ENCODE results near the gene BIRC7. TPM values are rescaled to one million over a fixed set of nuclear protein-coding genes. Genes with fewer than 3 reads are reported as not detected.

The BIRC7 gene
- total RNA-seq, 2 experiments from 2014 or later, result not detected

DNA sequence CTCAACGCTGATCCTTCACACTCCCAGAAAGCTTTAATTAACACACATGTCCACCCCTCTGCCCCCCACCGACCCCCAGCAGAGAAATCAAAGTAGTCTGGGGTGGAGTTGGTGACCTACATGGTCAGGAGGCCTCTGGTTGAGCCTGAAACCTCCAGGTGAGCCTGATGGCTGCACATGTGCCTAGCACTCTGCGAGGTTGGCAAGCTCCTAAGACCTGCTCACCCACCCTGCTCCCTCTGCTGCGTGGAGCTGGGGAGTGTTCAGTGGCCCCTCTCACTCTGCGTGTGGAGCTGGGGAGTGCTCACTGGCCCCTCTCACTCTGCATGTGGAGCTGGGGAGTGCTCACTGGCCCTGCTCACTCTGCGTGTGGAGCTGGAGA, 11.9 kb upstream of the BIRC7 start:
- Mint-ChIP-seq H3K4me1 (no peaks in the 10 kb centered on the region), H3K27me3 (peaks cover 9% of the 10 kb centered on the region), H3K27ac (no peak overlapping the region), H3K36me3 (no peaks in the 10 kb centered on the region), H3K4me3 (no peak overlapping the region), H3K9me3 (no peaks in the 10 kb centered on the region)
- DNase-seq, result no peak
- POLR2A ChIA-PET, result interaction anchor here (1.3 kb wide), 1 partner anchor 9 kb away, joined by 7 read pairs; no protein-coding TSS in a partner anchor
- ATAC-seq (ENCODE audit: low read depth), result no peak

DNA sequence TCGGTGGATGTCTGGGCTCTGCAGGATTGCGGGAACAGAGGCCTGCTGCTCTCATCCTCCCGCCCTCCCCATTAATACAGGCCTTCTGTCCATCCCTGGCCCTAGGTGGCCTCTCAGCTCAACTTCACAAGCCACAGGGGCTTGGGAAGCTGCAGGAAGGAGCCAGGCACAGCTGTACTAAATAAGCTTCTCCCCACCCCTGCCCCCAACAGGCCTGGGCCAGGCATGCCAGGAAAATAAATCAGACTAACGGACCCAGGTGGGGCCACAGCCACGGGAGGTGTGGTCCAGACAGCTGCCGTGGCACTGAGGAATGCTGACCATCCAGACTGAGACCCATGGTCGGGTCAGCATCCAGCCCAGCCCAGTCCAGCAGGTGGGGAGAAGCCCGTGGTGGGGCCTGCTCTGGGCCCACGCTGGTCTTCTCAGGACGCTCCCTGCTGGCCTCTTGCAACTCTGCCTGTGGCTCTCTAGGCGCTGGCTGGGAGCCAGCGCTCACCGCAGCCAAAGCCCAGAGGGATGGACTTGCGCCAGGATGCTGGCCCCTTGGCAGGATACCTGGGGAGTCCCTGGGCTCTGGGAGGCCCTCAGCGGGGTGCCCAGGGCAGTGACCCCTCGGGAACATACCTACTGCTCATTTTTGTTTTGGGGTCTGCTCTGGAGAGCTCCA, 11.2 kb upstream of the BIRC7 start:
- POLR2A ChIA-PET, result no interaction called here
- no peaks in the 10 kb centered on the region for H3K9me3 Mint-ChIP-seq
- peaks cover 13% of the 10 kb centered on the region for H3K27me3 Mint-ChIP-seq
- H3K4me1 Mint-ChIP-seq, result no peaks in the 10 kb centered on the region
- DNase-seq (no peak), ATAC-seq (ENCODE audit: low read depth) (no peak)
- no peaks in the 10 kb centered on the region for H3K36me3 Mint-ChIP-seq
- H3K4me3 Mint-ChIP-seq, result no peak overlapping the region
- no peak overlapping the region for H3K27ac Mint-ChIP-seq

DNA sequence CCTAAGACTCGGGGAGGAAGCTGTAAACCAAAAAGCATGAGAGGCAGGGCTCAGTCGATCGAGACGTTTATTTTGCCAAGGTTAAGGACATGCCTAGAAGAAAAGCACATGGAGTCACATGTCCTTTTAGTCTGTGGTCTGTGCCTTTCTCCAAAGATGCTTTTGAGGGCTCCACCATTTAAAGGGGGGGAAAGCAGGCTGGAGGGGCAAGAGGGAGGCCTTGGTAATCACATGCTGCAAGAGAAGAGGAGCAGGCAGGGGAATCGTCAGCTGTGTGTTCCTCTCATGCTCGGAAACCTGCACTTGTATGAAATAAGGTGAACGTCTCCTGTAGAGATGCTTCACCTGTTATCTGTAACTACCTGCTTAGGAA, 10.6 kb upstream of the BIRC7 start:
- Mint-ChIP-seq H3K36me3 (no peaks in the 10 kb centered on the region), H3K27ac (no peak overlapping the region), H3K4me3 (no peak overlapping the region), H3K27me3 (peaks cover 16% of the 10 kb centered on the region), H3K4me1 (no peaks in the 10 kb centered on the region), H3K9me3 (no peaks in the 10 kb centered on the region)
- DNase-seq, result no peak
- POLR2A ChIA-PET, result no interaction called here
- ATAC-seq (ENCODE audit: low read depth), result no peak

DNA sequence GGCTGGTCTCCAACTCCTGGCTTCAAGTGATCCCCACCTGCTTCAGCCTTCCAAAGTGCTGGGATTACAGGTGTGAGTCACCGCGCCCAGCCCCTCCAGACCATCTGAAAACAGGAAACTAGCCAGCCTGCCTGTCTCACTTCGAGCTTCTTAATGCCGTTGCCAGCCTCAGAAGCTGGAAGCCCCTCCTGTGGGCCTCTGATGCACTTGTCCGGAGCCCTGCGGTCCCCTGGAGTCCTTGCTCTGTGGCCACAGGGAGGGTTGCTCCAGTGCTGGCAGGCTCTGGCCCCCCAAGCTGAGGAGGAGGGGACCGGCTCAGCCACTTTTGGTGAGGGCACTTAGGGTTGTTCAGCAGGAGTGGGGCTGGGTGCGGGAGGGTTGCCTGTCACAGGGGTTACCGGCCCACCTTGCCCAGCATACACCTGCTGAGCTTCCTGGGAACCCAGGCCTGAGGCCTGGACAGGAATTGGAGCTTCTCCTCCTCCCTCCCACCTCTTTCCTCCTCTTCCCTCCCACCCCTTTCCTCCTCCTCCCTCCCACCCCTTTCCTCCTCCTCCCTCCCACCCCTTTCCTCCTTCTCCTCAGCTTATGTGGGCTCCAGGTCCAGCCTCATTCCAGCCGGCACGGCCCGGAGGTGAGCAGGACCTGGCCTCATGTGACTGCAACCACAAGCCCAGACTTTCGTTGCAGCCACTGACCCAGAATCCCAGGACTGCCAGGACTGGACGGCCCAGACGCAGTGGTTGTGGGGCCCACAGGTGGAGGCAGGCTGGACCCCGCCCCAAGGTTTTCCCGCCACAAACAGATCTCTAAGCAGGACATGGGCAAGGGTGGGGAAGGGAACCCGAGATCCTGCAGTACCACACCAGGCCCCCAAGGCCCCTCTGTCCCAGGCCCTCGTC, 9.4 kb upstream of the BIRC7 start:
- H3K4me3 Mint-ChIP-seq, result no peak overlapping the region
- H3K36me3 Mint-ChIP-seq, result no peaks in the 10 kb centered on the region
- ATAC-seq (ENCODE audit: low read depth) (no peak), DNase-seq (no peak)
- H3K9me3 Mint-ChIP-seq, result no peaks in the 10 kb centered on the region
- H3K27me3 Mint-ChIP-seq, result peaks cover 23% of the 10 kb centered on the region
- no peak overlapping the region for H3K27ac Mint-ChIP-seq
- POLR2A ChIA-PET, result no interaction called here
- no peaks in the 10 kb centered on the region for H3K4me1 Mint-ChIP-seq

DNA sequence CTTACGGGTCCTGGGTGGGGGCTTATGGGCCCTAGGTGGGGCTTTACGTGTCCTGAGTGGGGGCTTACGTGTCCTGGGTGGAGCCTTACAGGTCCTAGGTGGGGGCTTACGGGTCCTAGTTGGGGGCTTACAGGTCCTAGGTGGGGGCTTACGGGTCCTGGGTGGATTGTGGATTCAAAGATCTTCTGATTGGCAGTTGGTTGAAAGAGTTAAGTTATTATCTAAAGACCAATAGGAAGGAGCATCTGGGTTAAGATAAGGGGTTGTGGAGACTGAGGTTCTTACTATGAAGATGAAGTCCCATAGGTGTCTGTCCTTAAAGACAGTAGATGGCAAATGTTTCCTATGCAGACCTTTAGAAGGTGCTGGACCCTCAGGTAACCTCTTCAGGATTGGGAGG, 8.4 kb upstream of the BIRC7 start:
- Mint-ChIP-seq H3K9me3 (no peaks in the 10 kb centered on the region), H3K4me1 (no peaks in the 10 kb centered on the region), H3K4me3 (no peak overlapping the region), H3K27ac (no peak overlapping the region), H3K27me3 (peaks cover 33% of the 10 kb centered on the region), H3K36me3 (no peaks in the 10 kb centered on the region)
- no peak for DNase-seq
- POLR2A ChIA-PET, result no interaction called here
- ATAC-seq (ENCODE audit: low read depth), result no peak

DNA sequence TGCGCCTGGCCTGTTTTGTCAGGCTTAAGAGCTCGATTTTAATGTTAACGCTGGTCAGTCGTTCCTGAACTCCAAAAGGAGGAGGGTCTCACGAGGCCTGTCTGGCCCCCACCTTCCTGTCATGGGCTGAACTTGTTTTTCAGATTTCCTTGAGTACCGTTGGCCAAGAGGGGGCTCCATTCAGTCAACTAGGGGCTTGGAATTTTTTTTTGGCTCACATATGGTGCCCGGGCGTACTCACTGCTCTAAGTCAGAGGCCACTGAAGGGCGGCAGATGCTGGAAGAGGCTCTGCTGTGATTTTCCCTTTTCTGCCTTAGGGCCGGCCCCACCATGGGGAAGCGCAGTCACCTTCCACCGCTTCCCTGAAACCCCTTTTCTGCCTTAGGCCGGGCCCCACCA, 6.9 kb upstream of the BIRC7 start:
- ATAC-seq (ENCODE audit: low read depth) (no peak), DNase-seq (no peak)
- no peaks in the 10 kb centered on the region for H3K9me3 Mint-ChIP-seq
- no peaks in the 10 kb centered on the region for H3K4me1 Mint-ChIP-seq
- no peak overlapping the region for H3K4me3 Mint-ChIP-seq
- H3K27me3 Mint-ChIP-seq, result peaks cover 40% of the 10 kb centered on the region
- no peak overlapping the region for H3K27ac Mint-ChIP-seq
- no peaks in the 10 kb centered on the region for H3K36me3 Mint-ChIP-seq
- POLR2A ChIA-PET, result no interaction called here

DNA sequence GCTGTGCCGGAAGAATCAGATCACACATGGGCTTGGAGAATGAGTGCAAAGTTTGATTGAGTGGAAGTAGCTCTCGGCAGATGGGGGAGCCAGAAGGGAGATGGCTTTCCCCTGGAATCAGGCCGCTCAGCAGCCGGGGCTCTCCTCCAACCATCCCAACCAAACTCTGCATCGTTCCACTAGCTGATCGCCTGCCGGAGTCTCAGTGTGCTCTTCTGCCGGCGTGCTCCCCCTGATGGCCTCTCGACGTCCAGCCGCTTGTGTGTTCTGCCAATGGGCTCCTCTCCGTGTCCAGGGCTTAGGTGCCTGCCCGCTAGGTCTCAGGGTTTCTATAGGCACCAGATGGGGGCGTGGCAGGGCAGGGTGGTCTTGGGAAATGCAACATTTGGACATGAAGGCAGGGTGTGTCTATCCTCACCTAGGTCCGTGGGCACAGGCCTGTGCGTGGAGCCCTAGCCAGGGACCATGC, 4.9 kb upstream of the BIRC7 start:
- no peak for DNase-seq

DNA sequence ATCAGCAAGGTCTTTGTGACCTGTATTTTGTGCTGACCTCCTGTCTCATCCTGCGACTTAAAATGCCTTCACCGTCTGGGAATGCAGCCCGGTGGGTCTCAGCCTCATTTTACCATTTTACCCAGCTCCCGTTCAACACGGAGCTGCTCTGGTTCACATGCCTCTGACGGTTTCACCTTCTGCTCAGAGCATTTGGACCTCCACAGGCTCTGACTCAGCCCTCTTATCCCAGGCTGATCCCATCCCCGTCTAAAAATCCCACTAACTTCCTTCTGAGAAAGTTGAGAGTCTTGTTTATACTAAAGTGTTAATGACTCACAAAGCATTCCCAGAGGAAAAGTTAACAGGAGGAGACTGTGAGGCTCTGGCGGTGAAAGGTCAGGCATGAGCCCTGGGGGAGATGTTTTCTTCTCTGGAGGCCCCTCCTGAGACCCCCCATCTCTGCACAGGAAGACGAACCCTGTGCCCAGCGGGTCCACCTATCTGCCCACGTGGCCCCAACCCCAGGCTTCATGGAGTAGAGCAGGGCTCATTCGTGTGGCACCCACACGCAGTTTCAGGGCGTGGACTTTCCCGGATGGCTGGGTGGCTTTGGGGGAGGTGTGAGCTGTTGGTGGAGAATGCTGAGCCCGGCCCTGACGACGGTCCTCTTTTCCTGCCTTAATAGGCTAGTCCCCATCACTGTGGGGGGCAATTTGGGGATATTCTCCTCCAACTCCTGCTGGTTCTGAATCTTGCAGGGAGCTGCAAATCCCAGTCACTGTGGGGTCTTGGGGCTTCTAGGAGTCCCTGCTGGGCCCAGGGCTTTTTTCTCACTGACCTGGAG, 3.3 kb upstream of the BIRC7 start:
- Mint-ChIP-seq H3K27ac (no peak overlapping the region), H3K4me1 (no peaks in the 10 kb centered on the region), H3K27me3 (peaks cover 44% of the 10 kb centered on the region), H3K4me3 (no peak overlapping the region), H3K9me3 (no peaks in the 10 kb centered on the region), H3K36me3 (no peaks in the 10 kb centered on the region)
- ATAC-seq (ENCODE audit: low read depth) (no peak), DNase-seq (no peak)
- POLR2A ChIA-PET, result no interaction called here

More for the DNA sequence above, 4.9 kb upstream of the BIRC7 start:
- peaks cover 44% of the 10 kb centered on the region for H3K27me3 Mint-ChIP-seq
- no peaks in the 10 kb centered on the region for H3K36me3 Mint-ChIP-seq
- no peaks in the 10 kb centered on the region for H3K4me1 Mint-ChIP-seq
- H3K27ac Mint-ChIP-seq, result no peak overlapping the region
- H3K4me3 Mint-ChIP-seq, result no peak overlapping the region
- no peak for ATAC-seq (ENCODE audit: low read depth)
- POLR2A ChIA-PET, result no interaction called here
- H3K9me3 Mint-ChIP-seq, result no peaks in the 10 kb centered on the region

DNA sequence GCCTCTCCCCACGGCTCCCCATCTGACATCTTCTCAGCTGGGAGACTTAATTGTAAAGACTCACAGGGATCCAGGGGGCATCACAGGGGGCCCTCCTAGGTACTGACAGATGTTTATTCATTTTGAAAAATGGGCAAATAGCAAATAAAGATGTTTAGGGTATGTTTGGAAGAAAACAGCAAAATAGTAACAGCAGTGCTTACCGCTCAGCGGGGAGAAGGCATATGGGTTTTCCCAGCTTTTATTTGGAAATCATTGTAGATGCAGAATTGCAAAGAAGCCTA, 2.7 kb upstream of the BIRC7 start:
- Mint-ChIP-seq H3K4me1 (no peaks in the 10 kb centered on the region), H3K9me3 (no peaks in the 10 kb centered on the region), H3K36me3 (no peaks in the 10 kb centered on the region), H3K27ac (no peak overlapping the region), H3K27me3 (peaks cover 42% of the 10 kb centered on the region), H3K4me3 (no peak overlapping the region)
- ATAC-seq (ENCODE audit: low read depth) (no peak), DNase-seq (no peak)
- POLR2A ChIA-PET, result no interaction called here

DNA sequence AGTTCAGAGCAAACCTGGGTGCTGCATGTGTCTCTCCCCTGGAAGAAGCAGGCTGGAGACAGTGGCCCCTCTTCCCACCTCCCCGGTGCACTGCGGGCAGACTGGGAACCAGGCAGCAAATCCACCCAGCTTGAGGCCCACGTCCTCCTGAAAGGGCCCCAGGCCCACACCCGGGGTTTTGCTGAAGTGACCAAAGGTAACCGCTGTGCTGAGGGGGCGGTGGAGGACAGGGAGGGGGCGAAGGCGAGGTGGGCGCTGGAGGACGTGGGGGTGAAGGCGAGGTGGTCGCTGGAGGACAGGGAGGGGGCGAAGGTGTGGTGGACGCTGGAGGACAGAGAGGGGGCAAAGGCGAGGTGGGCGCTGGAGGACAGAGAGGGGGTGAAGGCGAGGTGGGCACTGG, 1.8 kb upstream of the BIRC7 start:
- H3K9me3 Mint-ChIP-seq, result no peaks in the 10 kb centered on the region
- H3K4me3 Mint-ChIP-seq, result no peak overlapping the region
- DNase-seq (no peak), ATAC-seq (ENCODE audit: low read depth) (no peak)
- H3K27ac Mint-ChIP-seq, result no peak overlapping the region
- H3K36me3 Mint-ChIP-seq, result no peaks in the 10 kb centered on the region
- POLR2A ChIA-PET, result no interaction called here
- peaks cover 38% of the 10 kb centered on the region for H3K27me3 Mint-ChIP-seq
- no peaks in the 10 kb centered on the region for H3K4me1 Mint-ChIP-seq

DNA sequence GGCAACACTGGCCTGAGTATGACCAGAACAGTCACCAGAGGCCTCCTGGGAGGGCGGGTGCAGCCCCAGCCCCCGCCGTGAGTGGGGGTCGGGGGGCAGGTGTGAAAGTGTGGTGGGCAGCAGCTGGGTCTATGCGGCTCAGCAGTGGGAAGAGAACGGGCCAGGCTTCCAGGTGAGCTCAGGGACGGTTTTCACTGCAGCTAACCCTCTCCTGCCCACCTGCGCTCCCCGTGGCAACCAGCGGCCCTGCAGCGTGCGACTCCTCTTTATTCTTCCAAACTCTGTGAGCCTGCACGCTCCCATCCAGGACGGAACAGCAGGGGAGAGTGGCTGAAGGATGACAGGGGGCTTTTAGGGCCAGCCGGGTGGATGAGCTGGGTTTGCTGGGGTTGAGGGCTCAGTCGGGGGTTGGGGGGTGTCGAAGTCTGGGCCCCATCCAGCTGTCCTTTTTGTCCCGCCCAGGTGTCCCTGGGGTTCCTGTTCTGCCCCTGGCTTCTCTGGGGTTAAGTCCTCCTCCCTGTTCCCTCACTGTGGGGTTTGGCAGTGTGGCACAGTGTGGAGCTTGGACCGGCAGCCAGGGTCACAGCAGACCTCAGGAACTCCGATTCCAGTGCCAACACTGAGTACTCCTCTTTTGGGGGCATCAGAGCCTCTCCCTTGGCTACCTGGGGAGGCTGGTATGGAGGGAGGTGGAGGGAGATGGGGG, 859 bp upstream of the BIRC7 start:
- Mint-ChIP-seq H3K9me3 (no peaks in the 10 kb centered on the region), H3K27me3 (peaks cover 34% of the 10 kb centered on the region), H3K4me1 (no peaks in the 10 kb centered on the region), H3K27ac (no peak overlapping the region), H3K4me3 (no peak overlapping the region), H3K36me3 (no peaks in the 10 kb centered on the region)
- ATAC-seq (ENCODE audit: low read depth) (peak; percentile 57), DNase-seq (no peak)
- POLR2A ChIA-PET, result no interaction called here

DNA sequence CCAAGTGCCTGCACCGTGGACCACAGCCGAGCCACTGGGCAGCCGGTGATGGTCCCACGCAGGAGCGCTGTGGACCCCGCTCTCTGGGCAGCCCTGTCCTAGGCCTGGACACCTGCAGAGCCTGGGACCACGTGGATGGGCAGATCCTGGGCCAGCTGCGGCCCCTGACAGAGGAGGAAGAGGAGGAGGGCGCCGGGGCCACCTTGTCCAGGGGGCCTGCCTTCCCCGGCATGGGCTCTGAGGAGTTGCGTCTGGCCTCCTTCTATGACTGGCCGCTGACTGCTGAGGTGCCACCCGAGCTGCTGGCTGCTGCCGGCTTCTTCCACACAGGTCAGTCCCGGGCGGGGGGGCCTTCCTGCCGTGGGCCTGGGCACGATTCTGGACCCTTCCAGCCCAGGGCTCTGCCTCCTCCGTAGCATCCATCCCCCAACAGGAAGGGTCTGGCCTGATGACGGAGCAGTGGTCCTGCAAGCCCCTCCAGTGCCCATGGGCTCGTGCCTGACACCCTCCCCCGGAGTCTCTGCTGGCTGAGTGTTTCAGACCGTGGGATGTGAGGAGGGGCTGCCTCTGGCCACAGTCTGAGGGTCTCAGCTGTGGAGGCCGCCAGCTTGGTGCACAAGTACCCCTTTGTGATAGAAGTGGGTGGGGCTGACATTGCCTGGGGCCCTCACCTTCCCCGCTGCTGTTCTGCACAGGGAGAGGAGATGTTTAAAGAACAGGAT, 572 bp downstream of the BIRC7 start:
- Mint-ChIP-seq H3K4me1 (no peaks in the 10 kb centered on the region), H3K36me3 (no peaks in the 10 kb centered on the region), H3K27me3 (peaks cover 21% of the 10 kb centered on the region), H3K9me3 (no peaks in the 10 kb centered on the region), H3K27ac (no peak overlapping the region), H3K4me3 (no peak overlapping the region)
- POLR2A ChIA-PET, result no interaction called here
- DNase-seq, result no peak
- no peak for ATAC-seq (ENCODE audit: low read depth)

DNA sequence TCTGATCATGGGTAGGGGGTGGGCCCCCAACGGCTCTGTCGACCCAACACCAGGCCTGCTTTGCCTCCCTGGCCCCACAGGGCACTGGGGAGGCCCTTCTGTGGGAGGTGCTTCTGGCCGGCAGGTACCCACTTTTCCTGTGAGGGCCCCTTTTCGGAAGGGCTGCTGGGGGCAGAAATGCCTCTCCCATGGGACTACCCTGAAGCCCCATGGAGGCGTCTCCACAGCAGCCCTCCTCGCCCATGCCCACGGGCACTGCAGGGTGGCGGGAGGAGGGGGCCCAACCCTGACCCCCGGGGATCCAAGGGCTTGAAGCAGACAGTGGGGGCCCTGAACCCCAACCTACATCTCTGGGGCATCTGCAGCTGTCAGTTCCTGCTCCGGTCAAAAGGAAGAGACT, 2.3 kb downstream of the BIRC7 start:
- Mint-ChIP-seq H3K4me1 (no peaks in the 10 kb centered on the region), H3K9me3 (no peaks in the 10 kb centered on the region), H3K27me3 (peaks cover 5% of the 10 kb centered on the region), H3K27ac (no peak overlapping the region), H3K4me3 (no peak overlapping the region), H3K36me3 (no peaks in the 10 kb centered on the region)
- no peak for ATAC-seq (ENCODE audit: low read depth)
- POLR2A ChIA-PET, result no interaction called here
- DNase-seq, result no peak
